ENCODE measurements around the gene SCAF8.

DNA sequence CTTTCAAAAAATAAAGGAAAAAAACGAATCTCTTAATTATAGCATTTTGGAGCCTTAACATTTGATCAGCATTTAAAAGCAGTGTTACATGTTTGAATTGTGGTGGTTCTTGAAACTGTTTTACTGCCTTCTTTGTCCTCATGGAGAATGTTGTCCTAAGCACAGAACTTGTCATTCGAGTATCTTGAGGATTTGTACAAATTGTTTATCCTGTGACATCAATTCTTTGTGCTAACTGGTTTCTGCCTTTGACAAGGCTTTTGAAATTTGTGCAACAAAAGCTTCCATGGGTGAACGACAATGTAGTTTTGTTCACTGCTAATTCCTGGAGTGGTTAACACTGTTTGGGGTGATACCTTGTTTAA, 130.8 kb downstream of the SCAF8 start:
- TF ChIP-seq, protein P1, sequence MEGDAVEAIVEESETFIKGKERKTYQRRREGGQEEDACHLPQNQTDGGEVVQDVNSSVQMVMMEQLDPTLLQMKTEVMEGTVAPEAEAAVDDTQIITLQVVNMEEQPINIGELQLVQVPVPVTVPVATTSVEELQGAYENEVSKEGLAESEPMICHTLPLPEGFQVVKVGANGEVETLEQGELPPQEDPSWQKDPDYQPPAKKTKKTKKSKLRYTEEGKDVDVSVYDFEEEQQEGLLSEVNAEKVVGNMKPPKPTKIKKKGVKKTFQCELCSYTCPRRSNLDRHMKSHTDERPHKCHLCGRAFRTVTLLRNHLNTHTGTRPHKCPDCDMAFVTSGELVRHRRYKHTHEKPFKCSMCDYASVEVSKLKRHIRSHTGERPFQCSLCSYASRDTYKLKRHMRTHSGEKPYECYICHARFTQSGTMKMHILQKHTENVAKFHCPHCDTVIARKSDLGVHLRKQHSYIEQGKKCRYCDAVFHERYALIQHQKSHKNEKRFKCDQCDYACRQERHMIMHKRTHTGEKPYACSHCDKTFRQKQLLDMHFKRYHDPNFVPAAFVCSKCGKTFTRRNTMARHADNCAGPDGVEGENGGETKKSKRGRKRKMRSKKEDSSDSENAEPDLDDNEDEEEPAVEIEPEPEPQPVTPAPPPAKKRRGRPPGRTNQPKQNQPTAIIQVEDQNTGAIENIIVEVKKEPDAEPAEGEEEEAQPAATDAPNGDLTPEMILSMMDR (IDR thresholded peaks at IDR 0.05) = no peak
- TF ChIP-seq POLR2A (IDR thresholded peaks at IDR 0.05) = no peak
